Adrenal gland (tissue), 5 donors: ENCODE data around the gene KCNT1.

Experiments used
- POLR2A ChIP-seq, 2 donors: fragments of 450-650 bp; IDR thresholded peaks; one replicate each; pipeline ENCODE4 v1.6.1; 2017; ENCODE audit warnings: antibody characterized with exemption in 2 of 2, mild to moderate bottlenecking in 2 of 2, moderate library complexity in 1 of 2
- TF ChIP-seq, protein P1 (sequence below), 6 experiments: fragments of 450-650 bp in 4 of 6; fragments of 200-600 bp in 2 of 6; sonication (generic) in 1 of 6; IDR thresholded peaks; 1 replicate in 5 of 6; 2 replicates in 1 of 6; pipeline versions ENCODE4 v1.5.1 to v1.8.0; 2016 to 2021; ENCODE audit warnings: antibody characterized with exemption in 6 of 6, mild to moderate bottlenecking in 2 of 6, moderate library complexity in 1 of 6
- donor health status: DM: no; HTN: no; CAD: no.

GRCh38 chr9:135815830-135816650 is 114.1 kb downstream of the KCNT1 start:
- TF ChIP-seq, protein P1, sequence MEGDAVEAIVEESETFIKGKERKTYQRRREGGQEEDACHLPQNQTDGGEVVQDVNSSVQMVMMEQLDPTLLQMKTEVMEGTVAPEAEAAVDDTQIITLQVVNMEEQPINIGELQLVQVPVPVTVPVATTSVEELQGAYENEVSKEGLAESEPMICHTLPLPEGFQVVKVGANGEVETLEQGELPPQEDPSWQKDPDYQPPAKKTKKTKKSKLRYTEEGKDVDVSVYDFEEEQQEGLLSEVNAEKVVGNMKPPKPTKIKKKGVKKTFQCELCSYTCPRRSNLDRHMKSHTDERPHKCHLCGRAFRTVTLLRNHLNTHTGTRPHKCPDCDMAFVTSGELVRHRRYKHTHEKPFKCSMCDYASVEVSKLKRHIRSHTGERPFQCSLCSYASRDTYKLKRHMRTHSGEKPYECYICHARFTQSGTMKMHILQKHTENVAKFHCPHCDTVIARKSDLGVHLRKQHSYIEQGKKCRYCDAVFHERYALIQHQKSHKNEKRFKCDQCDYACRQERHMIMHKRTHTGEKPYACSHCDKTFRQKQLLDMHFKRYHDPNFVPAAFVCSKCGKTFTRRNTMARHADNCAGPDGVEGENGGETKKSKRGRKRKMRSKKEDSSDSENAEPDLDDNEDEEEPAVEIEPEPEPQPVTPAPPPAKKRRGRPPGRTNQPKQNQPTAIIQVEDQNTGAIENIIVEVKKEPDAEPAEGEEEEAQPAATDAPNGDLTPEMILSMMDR (IDR thresholded peaks at IDR 0.05) = no peak
- TF ChIP-seq POLR2A (IDR thresholded peaks at IDR 0.05) = no peak
